C1 segment of cervical spinal cord (tissue), 14 donors: Measurements from ENCODE around the gene NDUFA12.
A peak's percentile ranks its signal among the peaks of the same experiment; 100 is the strongest.

Experiments
- DNase-seq, 14 donors: peaks; one replicate each; lab custom pipeline; 2025; lab: John Stamatoyannopoulos, UW

Gene NDUFA12

GRCh38 chr12:94980577-94980976 lies 22.9 kb downstream of the NDUFA12 start:
- DNase-seq: no peak

DNA sequence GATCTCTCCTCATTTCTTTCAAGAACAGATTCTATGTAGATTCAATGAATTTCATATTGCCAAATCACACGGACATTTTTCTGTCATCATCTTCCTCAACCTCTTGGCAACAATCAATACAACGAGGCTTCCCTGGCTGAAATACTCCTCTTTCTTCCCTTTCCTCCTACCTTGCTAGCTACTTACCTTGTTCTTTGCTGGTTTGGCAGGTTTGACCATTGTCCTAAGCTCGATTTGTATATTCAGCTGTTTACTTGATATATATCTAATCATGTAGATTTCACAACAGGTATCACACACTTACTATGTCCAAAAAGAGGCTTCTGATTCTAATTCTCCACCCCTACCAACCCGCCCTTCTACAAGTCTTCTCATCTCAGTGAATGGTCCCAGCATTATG lies 23.6 kb downstream of the NDUFA12 start:
- DNase-seq: no peak

GRCh38 chr12:94977766-94978468 lies 25.6 kb downstream of the NDUFA12 start:
- peak in 1 of 14 donors; percentile 62 for DNase-seq

DNA sequence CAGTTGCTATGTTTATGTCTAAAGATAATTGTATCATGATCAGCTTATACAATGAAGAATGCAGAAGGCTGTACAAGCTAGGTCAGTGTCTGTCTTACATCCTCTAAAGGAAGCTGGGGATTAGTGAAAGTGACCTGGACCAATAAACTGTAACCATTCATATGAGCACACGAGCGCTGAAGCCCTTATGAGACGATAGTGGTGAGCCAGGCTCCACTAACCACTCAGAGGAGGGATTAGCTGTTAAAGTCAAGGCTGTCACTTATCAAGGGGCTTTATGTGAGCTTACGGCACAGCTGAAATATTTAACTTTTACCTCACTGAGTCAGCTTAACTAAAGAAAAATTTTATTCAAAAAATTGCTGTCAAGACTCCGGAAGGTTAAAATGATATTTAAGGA lies 30.3 kb downstream of the NDUFA12 start:
- DNase-seq: no peak

GRCh38 chr12:94972795-94973194 lies 30.7 kb downstream of the NDUFA12 start:
- no peak for DNase-seq

DNA sequence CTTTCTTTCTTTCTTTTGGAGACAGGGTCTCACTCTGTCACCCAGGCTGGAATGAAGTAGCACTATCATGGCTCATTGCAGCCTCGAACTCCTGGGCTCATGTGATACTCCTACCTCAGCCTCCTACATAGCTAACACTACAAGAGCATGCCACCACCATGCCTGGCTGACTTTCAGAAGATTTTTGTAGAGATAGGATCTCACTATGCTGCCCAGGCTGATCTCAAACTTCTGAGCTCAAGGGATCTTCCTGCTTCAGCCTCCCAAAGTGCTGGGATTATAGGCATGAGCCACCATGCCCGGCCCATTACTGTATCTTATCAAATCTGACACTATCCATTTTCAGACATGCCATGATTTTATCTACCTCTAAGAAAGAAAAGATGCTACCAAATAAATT lies 31.6 kb downstream of the NDUFA12 start:
- DNase-seq: no peak

GRCh38 chr12:94970560-94970959 lies 32.9 kb downstream of the NDUFA12 start:
- DNase-seq: no peak

- DNase-seq: no peak
Measured at GRCh38 chr12:94969424-94969823, 34.1 kb downstream of the NDUFA12 start.

DNA sequence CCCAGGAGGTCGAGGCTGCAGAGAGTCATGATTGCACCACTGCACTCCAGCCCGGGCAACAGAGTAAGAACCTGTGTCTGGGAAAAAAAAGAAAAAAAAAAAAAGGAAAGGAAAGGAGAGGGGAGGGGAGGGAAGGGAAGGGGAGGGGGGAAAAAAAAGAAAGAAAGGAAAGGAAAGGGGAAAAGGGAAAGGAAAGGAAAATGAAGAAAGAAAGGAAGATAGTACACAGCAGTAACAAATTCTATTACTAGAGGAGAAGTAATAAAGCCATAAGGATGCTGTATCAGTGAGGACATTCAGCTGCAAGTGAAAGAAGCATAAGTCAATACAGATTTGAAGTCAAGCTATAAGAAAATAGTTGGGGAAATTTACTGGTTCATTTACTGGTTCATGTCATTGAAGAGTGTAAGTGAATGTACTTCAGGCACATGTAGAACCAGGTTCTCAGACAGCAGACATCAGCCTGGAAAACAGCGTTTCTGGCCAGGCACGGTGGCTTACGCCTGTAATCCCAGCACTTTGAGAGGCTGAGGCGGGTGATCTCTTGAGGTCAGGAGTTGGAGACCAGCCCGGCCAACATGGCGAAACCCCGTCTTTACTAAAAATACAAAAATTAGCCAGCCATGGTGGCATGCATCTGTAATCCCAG lies 37.4 kb downstream of the NDUFA12 start:
- DNase-seq: no peak

DNA sequence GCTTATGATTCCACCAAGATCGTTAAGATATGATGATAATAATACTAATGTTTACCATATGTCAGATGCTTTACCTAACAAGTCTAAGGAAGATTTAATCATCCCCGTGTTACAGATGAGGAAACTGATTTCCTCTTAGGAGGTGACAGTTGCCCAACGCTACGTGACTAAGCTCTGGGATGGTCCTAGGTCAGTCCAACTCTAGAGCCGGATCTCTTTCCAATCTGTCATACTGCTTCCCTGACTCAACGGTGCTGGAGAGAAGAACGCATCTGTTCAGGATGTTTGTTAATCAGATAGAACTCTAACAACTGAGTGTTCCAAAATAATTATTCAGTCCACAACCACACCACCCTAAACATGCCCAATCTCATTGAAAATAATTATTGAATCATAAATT lies 39.8 kb downstream of the NDUFA12 start:
- no peak for DNase-seq

GRCh38 chr12:94962670-94963069 lies 40.8 kb downstream of the NDUFA12 start:
- no peak for DNase-seq

DNA sequence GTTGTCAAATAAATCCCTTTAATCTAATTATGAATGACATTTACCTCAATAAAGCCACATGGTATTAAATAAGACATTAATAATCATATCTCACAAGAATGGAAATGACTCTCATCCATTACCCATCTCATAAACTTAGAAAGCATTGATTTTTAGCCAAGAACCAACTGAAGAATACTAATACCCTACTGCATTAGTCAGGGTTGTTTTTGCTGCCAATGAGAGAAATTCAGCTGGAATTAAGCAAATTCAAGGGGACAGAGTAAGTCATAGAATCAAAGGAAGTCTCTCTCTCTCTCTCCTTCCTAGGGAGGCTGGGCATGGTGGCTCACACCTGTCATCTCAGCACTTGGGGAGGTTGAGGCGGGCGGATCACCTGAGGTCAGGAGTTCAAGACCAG lies 41.6 kb downstream of the NDUFA12 start:
- no peak for DNase-seq

DNA sequence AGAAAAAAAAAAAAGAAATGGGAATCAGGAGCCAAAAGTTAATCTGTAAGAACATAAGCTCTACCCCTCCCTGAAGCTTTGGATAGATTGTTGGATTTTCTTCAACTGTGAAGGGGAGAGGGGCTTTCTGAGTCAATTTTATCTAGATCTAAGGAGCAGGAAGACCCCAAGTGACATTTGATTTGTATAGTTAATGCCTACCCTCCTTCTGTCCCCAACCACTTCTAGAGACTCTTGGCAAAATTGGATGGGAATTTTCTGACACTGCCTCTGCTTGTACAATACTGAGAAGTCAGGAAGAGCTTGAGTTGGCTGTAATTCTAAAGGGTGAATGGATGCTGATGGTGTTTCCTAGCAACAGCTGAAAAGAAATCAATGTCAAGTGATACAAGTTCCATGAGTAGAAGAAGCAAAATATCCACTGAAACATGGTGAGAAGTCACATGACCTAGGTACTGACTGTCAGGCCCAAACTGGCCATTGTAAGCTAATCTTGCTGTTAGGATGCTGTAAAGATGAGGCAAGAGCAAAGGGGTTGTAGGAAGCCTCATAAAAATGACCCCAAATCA lies 42.2 kb downstream of the NDUFA12 start:
- no peak for DNase-seq

DNA sequence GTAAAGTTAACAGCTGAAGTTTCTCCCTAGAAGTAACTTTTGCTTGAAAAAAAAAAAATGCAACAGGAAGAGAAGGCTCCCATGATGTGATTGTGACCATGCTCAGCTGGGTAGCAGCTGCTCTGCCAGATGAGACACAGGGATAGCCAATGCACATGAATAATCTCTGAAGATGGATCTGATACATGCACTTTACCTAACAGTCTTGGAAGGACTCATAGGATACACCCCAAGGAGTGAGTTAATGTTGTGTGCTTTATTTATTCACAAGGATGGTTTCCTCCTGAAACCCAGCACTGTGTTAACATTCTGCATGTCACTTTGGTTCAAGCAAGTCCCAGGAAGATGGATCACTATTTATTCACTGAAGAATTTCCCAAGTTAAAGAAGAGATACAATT lies 46.5 kb downstream of the NDUFA12 start:
- DNase-seq: no peak

GRCh38 chr12:94954948-94955592 lies 48.4 kb downstream of the NDUFA12 start:
- DNase-seq: no peak

- DNase-seq: no peak
Measured at GRCh38 chr12:94954029-94954685, 49.3 kb downstream of the NDUFA12 start.

DNA sequence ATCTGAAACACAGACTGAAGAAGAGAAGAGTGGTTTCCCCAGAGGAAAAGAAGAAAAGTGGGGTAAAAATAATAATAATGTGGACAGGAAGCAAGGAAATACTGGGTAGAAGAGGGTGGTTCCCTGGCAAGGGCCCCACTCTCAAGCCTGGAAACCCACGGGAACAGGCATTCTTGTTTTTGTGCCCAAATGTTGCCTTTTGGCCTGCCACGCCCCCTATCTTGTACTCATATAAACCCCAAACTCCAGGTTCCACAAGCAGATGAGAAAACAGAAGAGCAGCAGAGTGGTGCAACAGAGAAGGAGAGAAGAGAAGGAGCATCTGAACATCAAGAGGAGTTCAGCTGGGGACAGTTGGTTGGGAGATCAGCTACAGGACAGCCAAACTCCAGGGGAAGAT lies 51.2 kb downstream of the NDUFA12 start:
- DNase-seq: no peak

- no peak for DNase-seq
Measured at GRCh38 chr12:94951071-94951934, 52.2 kb downstream of the NDUFA12 start.

DNA sequence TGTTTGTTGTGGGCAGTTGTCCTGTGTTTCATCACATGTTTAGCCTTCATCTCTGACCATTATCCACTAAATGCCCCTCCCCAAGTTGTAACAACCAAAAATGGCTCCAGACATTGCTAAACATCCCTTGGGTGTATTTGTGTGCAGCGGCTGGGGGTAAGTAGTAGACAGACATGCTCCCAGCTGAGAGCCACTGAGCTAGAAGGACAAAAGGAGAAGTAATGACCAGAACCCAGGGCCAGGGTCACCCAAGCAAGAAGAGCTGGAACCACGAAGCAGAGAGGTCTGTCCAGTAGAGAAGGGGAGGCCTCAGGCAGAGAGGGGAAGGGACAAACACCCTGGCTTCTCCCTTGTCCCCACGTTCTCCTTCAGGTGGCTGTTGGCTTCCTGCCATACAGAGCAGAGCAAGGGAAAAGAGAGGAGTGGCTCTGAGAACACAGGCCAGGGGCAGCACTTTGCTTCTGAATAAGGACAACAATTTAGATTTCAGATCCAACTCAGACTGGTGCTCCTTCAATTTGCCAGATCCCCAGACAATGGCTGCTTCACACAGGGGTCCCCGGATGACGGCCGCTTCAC lies 55.2 kb downstream of the NDUFA12 start:
- DNase-seq: no peak

DNA sequence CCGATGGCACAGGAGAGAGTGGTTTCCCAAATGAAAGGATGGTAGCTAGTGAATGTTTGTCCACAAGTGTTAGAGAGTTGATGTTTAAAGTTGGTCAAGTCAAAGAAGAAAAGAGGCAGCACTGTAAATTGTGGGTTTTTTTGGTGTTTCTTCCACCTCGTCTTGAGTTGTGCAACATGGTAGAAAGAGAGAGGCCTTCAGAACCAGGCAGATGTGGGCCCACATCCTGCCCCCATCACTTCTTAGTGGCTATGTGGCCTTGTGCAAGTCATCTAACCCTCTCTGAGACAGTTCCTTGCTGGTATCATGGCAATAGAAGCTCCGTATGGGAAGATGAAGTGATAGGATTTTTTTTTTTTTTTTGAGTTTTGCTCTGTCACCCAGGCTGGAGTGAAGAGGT lies 60.8 kb downstream of the NDUFA12 start:
- DNase-seq: no peak

DNA sequence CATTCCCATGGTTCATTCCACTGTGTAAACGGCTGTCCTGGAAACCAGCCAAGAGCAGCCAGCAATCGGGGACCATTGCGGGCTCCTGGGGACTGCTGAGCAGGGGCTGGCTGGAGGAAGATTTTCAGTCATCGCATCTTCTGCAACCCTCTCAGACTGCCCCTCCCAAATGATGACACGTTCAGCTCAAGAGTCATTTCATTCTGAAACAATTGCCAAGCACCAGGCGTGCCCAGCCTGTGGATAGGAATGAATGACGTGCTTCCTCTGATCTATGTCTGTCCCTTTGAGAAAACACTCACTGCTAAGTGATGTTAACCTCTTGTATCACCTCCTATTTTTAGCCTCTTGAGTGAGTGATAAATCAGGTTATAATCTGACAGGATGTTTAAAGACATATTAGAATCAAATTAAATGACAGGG lies 62.0 kb downstream of the NDUFA12 start:
- peak in 1 of 14 donors; percentile 11 for DNase-seq
